Urinary bladder (tissue), 4 donors: ENCODE measurements around the gene MAGT1. TPM values are rescaled to one million over a fixed set of nuclear protein-coding genes. Genes with fewer than 3 reads are reported as not detected.

Source experiments
- DNase-seq: peaks from one replicate; pipeline ENCODE4 v3.0.0-alpha.2; 2015; ENCODE audit errors: extremely low spot score
- H3K27ac ChIP-seq: one replicate; pipeline ENCODE4 v1.5.1; 2013; ENCODE audit warnings: low read depth, mild to moderate bottlenecking, moderate library complexity
- H3K36me3 ChIP-seq: one replicate; pipeline ENCODE4 v1.6.1; 2013; ENCODE audit warnings: mild to moderate bottlenecking, moderate library complexity; ENCODE audit not compliant: insufficient read depth
- H3K4me1 ChIP-seq: one replicate; pipeline ENCODE4 v1.6.1; 2013; ENCODE audit warnings: mild to moderate bottlenecking, moderate library complexity; ENCODE audit not compliant: insufficient read depth
- H3K4me3 ChIP-seq: one replicate; pipeline ENCODE4 v1.5.1; 2013; ENCODE audit warnings: low read depth, low read length
- WGBS: extraction: QIAGEN DNeasy Blood & Tissue Kit; methylation state at CpG from one replicate; pipeline ENCODE4 v1.1.7; 2013; 5-methylcytosine and 5-hydroxymethylcytosine counted together
- polyA plus RNA-seq: library from polyadenylated mRNA; stranded (reverse); fragments of 200-250 nt; gene quantifications from one replicate; pipeline ENCODE4 v1.2.3, GENCODE V29; 2013
- small RNA-seq: library from RNA; depleted of rRNA; stranded (forward); fragments of <200 nt; gene quantifications from one replicate; pipeline ENCODE3, GENCODE V24; 2014
- total RNA-seq: library from RNA; depleted of rRNA; stranded (reverse); fragments of >200 nt; gene quantifications from one replicate; pipeline ENCODE4 v1.2.3, GENCODE V29; 2014
- donor health status: healthy with polysubstance abuse.
- donor health status: healthy.

The MAGT1 gene
- total and polyA plus RNA-seq, 2 donors: 24.7 to 108 TPM

GRCh38 chrX:77793946-77794345 is 101.3 kb downstream of the MAGT1 start:
- H3K27ac ChIP-seq: no peak overlapping the region
- DNase-seq: no peak
- no peaks in the 10 kb centered on the region for H3K4me1 ChIP-seq
- no peak overlapping the region for H3K4me3 ChIP-seq
- 95% methylated on average over 6 of the region's 6 CpGs for WGBS
- H3K36me3 ChIP-seq: no peaks in the 10 kb centered on the region

- Histone ChIP-seq H3K27ac (no peak overlapping the region), H3K4me1 (no peaks in the 10 kb centered on the region), H3K36me3 (no peaks in the 10 kb centered on the region), H3K4me3 (no peak overlapping the region)
- DNase-seq: no peak
- WGBS: 64% methylated on average over 2 of the region's 2 CpGs
These were observed 107.2 kb downstream of the MAGT1 start for GRCh38 chrX:77788050-77788449.

GRCh38 chrX:77786365-77786680 is 108.9 kb downstream of the MAGT1 start:
- Histone ChIP-seq H3K27ac (peak overlapping the region; percentile 59), H3K4me1 (no peaks in the 10 kb centered on the region), H3K36me3 (no peaks in the 10 kb centered on the region), H3K4me3 (peak overlapping the region; percentile 57)
- no peak for DNase-seq
- WGBS: 11% methylated on average over 5 of the region's 5 CpGs

GRCh38 chrX:77785486-77786364 is 109.5 kb downstream of the MAGT1 start, which contains the start of gene ATRX:
ATRX (minus strand) TSS chrX:77786216; CDS start chrX:77786001, 215 bp downstream.
- 1% methylated on average over 59 of the region's 61 CpGs for whole genome bisulfite sequencing

GRCh38 chrX:77779695-77780094 is 115.5 kb downstream of the MAGT1 start:
- Histone ChIP-seq H3K36me3 (no peaks in the 10 kb centered on the region), H3K4me3 (no peak overlapping the region), H3K27ac (no peak overlapping the region), H3K4me1 (no peaks in the 10 kb centered on the region)
- no peak for DNase-seq
- 63% methylated on average over 3 of the region's 3 CpGs for WGBS

More at GRCh38 chrX:77785486-77786364, 109.5 kb downstream of the MAGT1 start, which contains the start of gene ATRX:
- DNase-seq: peak; percentile 60
- peak within 1 kb of the TSS; percentile 57 for H3K4me3 ChIP-seq
- no peaks in the 10 kb centered on the region for H3K4me1 ChIP-seq
- no peaks in the 10 kb centered on the region for H3K36me3 ChIP-seq
- H3K27ac ChIP-seq: peak within 1 kb of the TSS; percentile 86

- no peak overlapping the region for H3K27ac ChIP-seq
- H3K36me3 ChIP-seq: no peaks in the 10 kb centered on the region
- no peak for DNase-seq
- H3K4me3 ChIP-seq: no peak overlapping the region
- no peaks in the 10 kb centered on the region for H3K4me1 ChIP-seq
- WGBS: 22% methylated on average over 2 of the region's 2 CpGs
These were observed 118.6 kb downstream of the MAGT1 start for GRCh38 chrX:77776659-77777058.

Small RNA genes within 50 kb of the gene (small RNA-seq; reads per million reads assigned to genes)
- gene RN7SL460P (not detected), gene RNU6-854P (not detected)

Other genes starting within 250 kb of the MAGT1 start
- 236 TPM for gene ATRX, start 109.2 kb downstream of the MAGT1 start, total RNA-seq
- gene ATRX, start 109.2 kb downstream of the MAGT1 start, polyA plus RNA-seq: 21.7 TPM
- gene COX7B, start 4.0 kb upstream of the MAGT1 start, total RNA-seq: 350 TPM
- 645 TPM for gene COX7B, start 4.0 kb upstream of the MAGT1 start, polyA plus RNA-seq
- 29.6 TPM for gene ATP7A, start 15.3 kb upstream of the MAGT1 start, total RNA-seq
- gene ATP7A, start 15.3 kb upstream of the MAGT1 start, polyA plus RNA-seq: 5.1 TPM
- not detected for gene PGAM4, start 74.2 kb upstream of the MAGT1 start, total RNA-seq
- gene PGAM4, start 74.2 kb upstream of the MAGT1 start, polyA plus RNA-seq: 0.13 TPM
- 101 TPM for gene PGK1, start 208.8 kb upstream of the MAGT1 start, total RNA-seq
- 205 TPM for gene PGK1, start 208.8 kb upstream of the MAGT1 start, polyA plus RNA-seq
- 41.0 TPM for gene TAF9B, start 244.2 kb upstream of the MAGT1 start, total RNA-seq
- gene TAF9B, start 244.2 kb upstream of the MAGT1 start, polyA plus RNA-seq: 22.0 TPM